Raji (cell line): Measurements from ENCODE around the gene STX16.

Experiments
- POLR2A ChIP-seq: IDR thresholded peaks from 2 replicates; pipeline ENCODE4 v1.6.1; 2011; ENCODE audit warnings: low read depth, low read length, control low read depth; ENCODE audit not compliant: insufficient read depth

Gene STX16

DNA sequence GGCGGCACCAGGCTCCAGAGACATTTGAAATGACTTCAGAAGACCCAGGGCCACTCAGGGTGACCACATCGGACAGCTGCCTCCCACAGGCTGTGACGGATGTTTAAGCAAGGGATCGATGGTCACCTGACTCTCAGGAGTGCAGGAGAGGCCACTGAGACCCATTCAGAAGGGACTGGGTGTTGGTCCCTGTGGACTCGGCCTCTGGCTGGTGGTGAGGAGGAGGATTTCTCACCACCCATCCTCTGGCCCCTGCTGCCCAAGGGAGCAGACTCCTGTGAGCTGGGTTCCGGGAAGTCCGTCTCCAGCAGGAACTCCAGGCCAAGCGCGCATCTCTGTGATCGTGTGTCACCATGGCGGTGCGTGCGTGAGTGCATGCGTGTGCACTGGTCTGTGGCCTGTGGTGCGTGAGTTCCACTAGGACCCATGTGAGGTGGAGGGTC lies 67.1 kb downstream of the STX16 start:
- TF ChIP-seq POLR2A: no peak

DNA sequence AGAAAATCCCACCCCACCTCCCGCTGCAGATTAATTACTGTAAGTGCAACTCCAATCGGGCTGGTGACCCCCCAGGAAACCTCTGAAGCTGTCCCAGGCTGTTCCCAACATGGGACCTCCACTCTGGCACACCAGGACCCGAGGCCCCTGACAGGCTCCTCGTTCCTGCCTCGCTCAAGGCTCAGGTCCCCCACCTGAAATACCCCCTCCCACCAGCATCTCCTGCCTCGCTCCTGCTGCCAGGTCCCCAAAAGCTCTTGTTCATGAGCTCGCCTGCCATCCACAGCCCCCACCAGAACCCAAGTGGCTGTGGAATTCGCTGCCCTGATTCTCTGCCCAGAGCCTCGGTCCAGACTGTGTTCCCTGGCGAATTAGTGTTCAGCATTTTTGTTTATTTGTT lies 67.6 kb downstream of the STX16 start:
- TF ChIP-seq POLR2A: no peak

DNA sequence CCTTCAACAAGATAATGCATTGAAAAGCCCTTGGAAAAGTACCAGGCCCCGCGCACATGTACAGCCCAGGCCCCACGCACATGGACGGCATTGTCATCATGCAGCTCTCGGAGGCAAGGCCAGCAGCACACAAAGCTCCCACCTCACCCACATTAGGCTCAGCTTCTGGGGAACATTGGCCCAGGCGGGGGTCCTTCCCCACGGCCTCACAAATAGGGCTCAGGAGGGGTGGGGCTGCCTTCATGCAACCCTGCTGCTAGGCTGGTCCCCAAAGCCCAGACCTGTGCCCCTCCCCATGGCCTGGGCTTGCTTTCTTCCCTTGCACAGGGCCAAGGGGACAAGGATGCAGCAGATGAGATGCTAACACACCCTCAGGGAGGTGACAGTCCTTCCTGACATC lies 68.2 kb downstream of the STX16 start:
- TF ChIP-seq POLR2A: no peak

DNA sequence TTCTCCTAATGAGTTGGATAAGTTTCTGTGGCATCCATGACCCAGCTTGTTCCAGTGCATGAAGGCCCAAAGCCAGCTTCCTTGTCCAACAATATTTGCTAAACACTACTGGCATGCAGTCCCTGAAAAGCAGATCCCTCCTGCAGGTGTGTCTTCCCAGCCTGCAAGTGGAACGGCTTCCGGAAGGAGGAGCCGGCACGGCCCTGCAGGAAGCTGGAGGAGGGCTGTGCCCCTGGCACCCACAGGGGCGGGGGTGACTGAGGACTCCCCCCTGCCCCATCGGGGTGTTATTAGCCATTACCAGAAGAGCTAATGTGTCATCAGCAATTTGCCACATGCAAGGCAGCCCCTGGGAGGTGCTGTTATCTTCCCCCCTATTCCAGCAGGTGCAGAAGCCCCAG lies 68.9 kb downstream of the STX16 start:
- TF ChIP-seq POLR2A: no peak

DNA sequence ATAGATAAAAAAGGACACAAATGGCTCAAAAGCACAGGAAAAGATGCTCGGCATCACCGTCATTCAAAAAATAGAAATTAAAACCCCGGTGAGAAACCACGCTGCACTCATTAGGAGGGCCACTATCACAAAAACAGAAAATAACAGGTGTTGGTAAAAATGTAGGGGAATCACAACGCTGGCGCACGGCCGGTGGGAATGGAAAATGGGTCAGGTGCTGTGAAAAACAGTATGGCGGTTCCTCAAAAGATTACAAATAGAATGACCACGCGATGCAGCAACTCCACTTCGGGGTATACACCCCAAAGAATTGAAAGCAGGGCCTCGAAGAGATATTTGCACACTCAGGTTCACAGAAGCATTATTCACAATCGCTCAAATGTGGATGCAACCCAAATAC lies 69.8 kb downstream of the STX16 start:
- TF ChIP-seq POLR2A: no peak

DNA sequence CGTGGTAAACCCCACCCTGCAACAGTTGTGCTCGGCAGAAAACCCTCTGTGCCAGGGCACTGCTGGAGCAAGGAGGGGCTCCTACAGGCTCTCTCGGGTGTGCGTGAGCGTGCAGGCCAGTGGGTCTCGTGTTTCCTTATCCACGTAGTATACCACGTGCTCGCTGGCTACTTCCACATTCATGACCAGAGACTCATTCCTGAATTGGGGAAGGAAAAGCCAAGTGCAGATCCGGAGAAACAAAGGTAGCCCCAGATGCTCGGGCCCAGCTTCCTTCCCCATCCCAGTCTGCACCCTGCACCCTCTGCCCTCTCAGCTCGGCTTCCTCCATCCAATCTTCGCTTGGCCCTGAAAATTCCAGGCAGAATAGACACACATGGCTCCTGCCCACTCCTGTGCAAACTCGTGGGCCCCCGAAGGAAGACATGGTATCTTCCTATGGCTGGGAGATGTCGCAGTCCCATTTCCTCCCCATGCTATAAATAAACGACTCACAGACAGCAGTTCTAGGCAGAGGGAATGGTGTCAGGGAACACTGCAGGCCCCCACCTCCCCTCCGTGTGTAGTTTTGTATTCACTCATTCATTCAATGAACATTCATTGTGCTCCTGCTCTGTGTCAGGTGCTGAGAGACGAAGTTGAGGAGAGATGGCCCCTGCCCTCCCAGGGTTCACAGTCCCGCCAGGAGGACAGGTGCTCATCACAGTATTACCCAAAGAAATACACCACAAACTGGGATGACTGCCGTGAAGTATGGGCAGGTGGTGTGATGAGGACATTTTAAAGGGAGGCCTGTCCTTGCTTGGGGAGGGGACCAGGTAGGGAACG lies 71.1 kb downstream of the STX16 start:
- no peak for TF ChIP-seq POLR2A

DNA sequence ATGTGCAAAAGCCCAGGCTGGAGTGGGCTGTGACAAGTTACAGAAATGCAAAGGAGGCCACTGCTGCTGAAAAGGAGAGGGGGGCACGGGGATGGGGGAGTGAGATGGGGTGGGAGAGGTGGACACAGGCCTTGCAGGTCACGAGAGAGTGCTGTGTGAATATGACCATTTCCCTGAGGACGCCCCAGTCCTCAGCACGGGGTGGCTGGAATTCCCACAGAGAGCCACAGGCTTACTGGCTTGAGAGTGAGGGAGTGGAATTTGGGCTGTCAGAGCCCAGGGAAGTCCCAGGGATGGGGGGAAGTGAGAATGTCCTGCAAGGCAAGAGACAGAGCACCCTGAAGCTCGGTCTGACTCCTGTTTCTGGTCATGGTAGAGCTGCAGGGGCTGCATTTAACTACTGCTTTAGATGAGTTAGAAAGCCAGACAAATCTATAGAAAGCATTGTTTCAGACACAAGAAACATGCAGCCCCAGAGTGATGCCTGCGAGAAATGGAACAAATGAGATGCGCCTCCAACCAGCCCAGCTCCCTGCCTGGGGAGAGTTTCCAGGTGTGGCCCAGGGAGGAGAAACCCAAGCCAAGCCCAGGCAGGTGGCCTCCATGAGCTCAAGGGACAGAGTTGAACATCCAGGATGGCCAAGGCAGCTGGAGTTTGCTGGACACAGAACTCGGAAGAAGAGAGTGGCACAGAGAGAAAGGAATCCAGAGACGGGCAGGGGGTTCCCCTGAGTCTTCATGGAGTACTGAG lies 72.0 kb downstream of the STX16 start:
- TF ChIP-seq POLR2A: no peak

DNA sequence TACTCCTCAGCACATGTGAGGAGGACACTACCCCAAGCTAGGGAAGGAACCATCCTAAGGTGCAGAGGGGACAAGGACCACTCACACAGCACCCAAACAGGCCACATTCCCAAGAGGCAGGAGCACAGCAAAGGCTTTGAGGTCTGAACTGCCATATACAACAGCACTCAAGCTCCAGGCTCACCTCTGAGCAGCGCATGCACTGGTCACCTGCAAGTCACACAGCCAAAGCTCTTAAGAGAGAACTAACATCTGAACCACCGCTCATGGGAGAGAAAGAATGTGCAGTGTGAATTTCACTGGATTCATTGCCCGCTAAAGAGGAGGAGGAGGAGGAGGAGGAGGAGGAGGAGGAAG lies 72.5 kb downstream of the STX16 start:
- no peak for TF ChIP-seq POLR2A
